Right lung (tissue), 5 donors: ENCODE results near the gene GRAMD1B. TPM values are rescaled to one million over a fixed set of nuclear protein-coding genes. Genes with fewer than 3 reads are reported as not detected.
A peak's percentile ranks its signal among the peaks of the same experiment; 100 is the strongest.
"Not testable (repeated sequence)": the region's sequence is repeated elsewhere in the genome, so short reads cannot be mapped to it uniquely, and the experiment has no call there.

ENCODE experiments used
- DNase-seq, 2 donors: peaks; one replicate each; pipeline ENCODE4 v3.0.0-alpha.2; 2013
- polyA plus RNA-seq, 5 donors: library from polyadenylated mRNA; unstranded; fragments of 120-200 nt; gene quantifications; one replicate each; pipeline versions ENCODE4 v1.2.1 to v1.2.3, GENCODE V29; 2013; ENCODE audit warnings: inconsistent platforms in 1 of 5, low replicate concordance in 1 of 5; ENCODE audit not compliant: insufficient read length in 5 of 5, insufficient read depth in 1 of 5

GRAMD1B gene
- polyA plus RNA-seq, 5 donors = 3.8 to 4.5 (median 4.2) TPM

DNA sequence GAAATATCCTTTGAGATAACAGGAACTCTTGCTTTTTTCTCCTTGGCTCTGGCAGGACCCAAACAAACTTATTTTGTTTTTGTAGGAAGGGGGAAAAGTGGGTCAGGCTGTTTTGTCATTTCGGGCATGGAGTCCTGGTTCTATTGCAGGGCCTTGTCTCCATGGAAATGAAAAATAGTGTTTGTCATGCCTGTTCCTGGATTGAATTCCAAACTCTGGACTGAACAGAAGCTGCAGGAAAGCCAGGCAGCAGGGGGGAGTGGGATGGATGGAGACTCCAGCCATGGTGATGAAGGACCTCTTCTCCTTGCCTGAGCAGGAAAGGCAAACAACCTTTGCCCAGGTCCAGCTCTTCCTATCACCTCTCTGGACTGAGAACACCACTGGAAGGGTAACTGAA is 137.4 kb downstream of the GRAMD1B start:
- no peak for DNase-seq

DNA sequence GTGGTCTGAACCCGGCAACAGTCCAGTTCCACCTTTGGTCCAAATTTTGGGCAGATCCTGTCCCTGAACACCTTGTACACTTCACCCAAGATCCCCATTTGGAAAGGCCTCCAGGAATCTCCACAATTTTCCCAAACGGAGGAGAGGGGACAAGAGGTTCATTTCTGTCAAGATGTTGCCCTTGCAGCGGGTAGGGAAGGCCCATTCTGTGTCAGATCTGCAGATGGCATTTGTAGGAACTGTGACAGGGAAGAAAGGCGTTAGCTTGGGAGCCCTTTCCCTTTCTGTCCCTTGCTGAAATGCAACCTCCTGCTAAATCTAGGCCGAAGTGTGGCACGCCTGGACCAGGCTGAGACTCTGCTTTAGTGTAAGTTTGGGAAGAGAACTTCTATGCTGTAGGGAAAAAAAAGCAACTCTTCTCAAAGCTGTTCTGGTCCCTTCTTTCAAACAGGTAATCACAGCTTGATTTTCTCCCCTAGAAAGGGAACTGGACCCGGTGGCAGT is 138.3 kb downstream of the GRAMD1B start:
- no peak for DNase-seq

DNA sequence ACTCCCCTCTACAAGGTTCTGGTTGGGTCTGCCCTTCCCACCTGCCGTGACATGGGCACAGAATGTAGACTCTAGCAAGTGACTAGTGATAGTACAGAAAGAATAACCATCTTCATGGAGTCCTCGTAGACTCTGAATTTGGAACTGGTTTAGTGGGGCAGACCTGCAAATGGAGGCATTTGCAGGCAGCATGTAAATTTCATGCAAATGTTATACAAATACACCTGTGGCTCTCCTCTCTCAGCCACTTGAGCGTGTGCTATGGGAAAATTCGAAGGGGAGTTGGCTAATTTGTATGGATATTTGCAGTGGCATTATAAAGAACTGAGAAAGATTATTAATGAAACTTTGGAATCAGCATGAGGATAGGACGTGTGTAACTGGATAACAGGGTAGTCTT is 139.3 kb downstream of the GRAMD1B start:
- no peak for DNase-seq

DNA sequence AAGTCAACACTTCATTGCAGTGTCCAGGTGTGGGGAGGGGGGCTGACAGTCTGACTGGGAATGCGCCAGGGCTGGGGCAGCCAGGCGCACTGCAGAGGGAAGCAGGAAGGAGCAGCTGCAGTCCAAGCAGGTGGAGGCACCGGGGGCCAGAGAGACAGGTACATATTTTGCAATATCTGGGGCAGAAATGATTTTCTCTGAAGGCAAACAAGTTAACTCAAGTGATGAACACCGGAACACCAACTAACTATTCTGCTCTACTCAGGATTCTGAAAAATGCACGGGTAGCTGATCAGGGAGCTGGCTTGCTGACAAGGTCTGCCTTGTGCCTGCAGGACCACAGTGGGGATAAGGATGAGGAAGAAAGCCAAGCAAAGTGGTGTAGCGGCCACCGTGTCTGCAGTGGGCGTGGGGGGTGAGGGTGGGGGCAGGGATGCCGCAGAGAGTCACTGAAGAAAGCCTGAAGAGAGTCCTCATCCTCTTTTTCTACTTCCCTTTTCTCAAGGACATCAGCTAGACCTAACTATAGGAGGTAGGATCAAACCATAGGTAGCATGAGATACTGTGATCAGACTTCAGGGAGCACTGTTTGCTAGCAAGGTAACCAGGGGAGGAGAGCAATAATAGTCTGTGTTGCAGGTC is 141.0 kb downstream of the GRAMD1B start:
- no peak for DNase-seq

DNA sequence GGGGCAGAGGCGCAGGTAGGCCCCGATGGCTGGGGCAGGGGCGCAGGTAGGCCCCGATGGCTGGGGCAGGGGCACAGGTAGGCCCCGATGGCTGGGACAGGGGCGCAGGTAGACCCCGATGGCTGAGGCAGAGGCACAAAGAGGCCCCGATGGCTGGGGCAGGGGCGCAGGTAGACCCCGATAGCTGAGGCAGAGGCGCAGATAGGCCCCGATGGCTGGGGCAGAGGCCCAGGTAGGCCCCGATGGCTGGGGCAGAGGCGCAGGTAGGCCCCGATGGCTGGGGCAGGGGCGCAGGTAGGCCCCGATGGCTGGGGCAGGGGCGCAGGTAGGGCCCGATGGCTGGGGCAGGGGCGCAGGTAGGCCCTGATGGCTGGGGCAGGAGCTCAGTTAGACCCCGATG is 142.7 kb downstream of the GRAMD1B start:
- DNase-seq = not testable (repeated sequence)

DNA sequence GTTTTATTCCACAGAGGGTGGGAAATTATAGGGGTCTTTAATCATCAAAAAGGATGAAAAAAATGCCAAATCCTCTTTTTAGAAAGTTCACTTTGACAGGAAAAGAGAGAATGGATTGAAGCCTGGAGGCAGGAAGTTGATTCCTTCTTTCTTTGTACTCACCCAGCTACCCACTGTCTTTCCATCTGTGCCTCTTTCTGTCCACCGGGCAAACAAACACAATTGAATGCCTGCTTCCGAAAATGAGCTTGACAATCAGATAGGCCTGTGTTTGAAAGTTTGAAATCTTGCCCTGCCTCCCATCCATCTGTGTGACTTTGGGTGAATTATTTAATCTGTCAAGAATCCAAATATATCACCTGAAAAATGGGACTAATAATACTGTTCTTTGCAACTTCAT is 143.2 kb downstream of the GRAMD1B start:
- DNase-seq = no peak

DNA sequence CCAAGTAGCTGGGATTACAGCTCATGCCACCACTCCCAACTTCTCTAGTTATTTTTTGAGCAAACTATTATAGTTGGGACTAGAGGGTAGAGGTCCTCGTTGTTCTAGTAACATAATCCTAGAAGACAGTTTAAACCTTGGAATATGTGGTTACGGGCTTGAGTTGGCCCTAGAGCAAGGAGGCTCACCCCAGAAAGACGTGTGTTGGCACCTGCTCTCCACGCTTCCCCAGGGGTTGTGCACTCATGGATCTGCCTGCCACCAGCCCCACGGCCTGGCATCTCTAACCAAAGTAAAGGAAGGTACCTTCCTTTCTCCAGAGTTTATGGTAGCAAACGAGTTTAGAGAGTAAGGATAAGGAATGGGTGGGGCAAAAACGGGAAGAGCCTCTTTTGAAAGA is 145.4 kb downstream of the GRAMD1B start:
- no peak for DNase-seq

DNA sequence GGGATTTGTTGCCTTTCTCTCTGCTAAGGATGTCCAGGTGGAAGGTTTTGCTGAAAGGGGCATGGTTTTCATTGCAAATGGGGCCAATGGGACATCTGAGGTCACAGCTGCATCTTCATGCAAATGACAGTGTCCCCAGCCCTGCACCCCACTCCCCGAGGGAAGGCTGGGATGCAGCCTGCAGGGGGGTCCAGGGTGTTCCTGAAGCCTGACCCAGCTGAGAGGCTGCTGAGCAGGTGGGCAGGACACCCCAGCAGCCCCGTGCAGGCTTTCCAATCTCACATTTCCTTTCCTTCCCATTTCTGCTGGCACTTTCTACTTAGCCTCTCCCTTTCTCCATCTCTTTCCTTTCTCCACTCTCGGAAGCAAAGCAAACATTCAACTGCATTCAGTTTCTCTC is 146.0 kb downstream of the GRAMD1B start:
- no peak for DNase-seq

DNA sequence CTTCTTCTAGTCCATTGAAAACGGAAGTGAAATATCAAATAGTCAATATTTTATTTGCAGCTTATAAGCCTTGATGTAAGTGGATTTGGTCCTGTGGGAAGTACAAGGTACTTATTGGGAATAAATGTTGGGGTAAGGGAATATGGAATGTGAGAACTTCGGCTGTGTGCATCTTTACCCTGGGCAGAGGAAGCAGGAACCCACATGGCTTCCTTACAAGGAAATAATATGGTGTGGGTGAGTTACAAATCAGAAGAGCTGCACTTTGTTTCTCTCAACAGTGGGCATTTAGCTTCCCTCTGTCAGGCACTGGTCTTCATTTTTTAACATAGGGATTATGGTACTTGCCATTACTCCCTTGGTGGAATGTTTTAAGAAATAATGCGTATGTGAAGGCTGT is 146.4 kb downstream of the GRAMD1B start:
- no peak for DNase-seq

DNA sequence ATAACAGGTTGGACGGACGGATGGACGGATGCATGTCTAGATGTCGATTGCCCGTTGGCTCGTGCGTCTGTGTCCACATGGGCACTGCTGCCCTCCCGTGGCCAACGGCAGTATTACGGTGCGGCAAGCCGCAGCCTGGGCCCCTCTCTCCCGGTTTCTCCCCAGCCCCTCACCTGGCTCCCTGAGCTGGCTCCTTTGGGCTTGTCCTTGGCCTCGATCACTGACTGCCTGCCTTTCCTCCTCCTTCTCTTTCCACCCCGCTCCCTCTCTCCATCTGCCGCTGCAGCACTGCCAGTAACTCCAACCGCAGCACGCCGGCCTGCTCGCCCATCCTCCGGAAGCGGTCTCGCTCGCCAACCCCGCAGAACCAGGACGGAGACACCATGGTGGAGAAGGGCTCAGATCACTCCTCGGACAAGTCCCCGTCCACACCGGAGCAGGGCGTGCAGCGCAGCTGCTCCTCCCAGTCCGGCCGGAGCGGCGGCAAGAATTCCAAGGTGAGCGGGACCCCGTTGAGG is 147.1 kb downstream of the GRAMD1B start:
- DNase-seq = peak in 1 of 2 donors; percentile 38

DNA sequence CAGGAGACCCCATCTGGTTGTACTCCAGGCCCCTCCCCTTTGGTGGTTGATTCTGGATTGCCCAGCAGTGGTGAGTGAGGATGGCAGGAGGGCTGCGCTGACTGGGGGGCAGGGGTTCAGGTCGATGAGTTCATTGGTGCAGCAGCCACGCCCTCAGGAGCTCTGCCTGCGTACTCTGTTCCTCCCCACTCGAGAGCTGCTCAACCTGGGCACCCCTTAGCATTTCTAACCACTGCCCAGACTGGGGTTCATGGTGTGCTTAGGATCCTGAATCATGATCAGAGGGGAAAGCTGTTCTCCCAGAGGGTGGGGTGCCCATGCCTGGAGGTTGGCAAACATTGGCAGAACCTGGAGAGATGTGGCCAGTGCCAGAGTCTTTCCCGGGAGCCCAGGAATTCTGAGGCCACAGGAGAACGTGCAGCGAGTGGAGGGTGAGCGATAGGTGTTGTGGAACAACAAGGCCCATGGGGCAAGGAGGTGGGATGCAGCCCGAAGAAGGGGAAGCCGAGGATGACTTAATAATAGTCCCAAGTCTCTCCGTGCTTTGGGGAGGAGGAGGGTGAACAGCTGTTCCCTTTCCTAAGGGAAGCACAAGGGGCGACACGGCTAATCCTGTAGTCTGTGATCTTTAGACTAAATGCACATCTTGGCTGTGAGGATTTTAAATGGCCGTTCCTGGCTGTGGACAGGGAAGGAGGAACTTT is 148.9 kb downstream of the GRAMD1B start:
- no peak for DNase-seq

DNA sequence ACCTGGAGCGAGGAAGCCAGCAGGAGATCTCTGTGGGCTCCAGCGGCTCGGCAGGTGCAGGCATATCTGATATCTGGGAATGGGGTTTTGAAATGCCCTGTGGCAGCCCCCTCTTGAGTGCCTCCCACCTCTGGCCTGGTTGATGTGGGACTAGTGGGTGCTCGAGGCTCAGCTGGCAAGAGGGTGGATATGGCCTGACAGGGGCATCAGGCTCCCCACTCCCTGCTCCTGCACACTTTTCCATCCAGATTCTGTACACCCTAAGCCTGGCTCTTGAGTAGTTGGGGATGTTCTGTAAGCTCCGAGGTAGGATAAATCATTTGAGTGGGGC is 149.4 kb downstream of the GRAMD1B start:
- DNase-seq = no peak

DNA sequence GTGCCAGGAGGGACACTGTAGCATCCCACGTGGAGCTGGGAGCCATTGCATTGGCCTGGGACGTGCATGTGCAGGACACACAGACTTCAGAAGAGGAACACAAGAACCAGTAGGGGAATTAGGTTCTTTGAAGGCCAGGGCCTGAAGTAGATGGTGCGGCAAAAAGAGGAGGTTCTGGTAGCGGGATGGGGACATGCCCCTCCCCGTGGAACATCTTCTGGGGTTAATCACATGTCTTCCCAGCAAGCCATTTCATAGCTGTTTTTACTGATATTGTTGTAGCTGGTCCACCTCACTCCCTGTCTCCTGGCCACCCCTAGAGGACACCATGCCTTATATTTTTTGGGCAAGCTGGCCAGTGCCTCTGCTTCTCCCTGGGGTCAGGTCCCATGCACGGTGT is 150.1 kb downstream of the GRAMD1B start:
- DNase-seq = no peak

DNA sequence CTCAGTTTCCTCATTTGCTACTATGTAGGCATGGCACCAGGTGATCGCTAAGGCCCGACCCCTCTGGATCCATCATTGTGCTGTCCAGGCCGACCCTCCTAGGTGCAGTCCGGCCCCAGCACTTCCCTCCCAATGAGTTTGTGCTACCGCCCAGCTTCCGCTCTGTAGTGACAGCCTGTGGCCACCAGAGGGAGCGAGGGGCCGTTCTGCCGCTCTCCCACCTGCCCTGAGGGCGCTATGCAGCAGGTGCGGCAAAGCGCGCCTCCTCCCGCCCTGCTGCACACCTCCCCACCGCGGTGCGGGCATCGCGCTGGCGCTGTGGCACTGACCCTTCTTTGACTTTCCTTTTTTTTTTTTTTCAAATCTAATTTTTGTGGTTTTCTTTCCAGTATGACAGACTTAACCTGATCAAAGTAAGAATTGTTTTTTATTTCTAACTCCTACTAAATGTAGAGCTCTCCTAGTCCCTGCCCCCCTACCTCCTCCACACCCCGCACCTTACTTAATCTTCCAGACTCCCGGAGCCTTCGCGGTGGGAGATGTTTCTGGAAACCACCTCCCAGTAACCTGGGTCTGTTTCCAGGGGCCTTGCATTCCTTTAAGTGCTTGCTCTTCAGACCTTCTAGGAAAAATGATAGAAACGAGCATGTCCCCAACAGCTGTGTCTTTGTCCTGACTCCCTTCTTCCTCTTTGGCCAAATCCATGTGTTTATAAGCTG is 150.6 kb downstream of the GRAMD1B start:
- DNase-seq = peak; percentile 31 to 41

DNA sequence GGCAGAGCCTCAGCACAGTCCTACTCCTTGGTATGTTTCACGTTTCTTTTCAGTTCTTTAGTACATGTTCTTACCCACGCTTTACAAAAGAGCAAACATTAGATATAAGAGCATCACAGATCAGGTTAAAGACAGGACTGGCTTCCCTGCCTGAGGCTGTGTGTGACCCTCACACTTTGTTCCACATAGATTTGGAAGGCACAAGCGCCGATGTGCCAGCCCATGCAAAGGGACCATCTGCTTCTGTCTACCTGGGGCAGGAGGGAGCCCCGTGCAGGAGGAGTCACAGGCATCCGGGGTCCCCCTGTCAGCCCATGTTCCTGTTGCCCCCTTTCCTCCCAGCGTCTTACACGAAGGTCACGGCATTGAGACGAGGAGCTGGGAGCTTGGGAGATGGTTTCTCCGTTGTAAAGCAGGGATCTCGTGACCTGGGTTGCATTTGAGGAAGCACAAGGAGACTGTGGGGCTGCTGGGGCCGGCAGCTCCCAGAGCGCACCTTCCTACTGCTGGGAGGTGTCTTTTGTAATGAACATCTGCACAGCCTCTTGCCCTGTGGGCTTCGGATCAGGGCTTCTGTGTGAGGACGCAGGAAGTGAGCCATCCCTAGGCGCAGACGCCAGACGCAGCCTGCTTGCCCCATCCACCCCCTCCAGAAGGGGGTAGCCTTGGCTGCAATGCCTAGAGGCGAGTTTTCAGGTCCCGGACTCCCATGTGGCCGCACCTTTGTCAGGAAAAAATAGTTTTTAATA is 151.8 kb downstream of the GRAMD1B start:
- DNase-seq = no peak

DNA sequence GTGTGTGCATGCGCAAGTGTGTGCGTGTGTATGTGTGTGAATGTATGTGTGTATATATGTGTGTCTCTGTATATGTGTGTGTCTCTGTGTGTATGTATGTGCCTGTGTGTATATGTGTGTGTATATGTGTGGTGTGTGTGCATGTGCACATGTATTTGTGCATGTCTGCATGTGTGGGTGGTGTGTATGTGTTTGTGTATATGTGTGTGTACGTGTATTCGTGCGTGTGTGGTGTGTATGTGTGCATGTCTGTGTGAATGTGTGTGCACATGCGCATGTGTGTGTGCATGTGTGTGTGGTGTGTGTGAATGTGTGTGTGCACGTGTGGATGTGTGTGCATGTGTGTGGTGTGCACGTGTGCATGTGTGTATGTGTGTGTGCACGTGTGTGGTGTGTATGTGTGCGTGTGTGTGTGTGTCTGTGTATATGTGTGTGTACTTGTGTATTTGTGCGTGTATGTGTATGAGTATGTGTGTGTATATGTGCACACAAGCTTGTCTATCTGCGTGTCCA is 153.0 kb downstream of the GRAMD1B start:
- no peak for DNase-seq

DNA sequence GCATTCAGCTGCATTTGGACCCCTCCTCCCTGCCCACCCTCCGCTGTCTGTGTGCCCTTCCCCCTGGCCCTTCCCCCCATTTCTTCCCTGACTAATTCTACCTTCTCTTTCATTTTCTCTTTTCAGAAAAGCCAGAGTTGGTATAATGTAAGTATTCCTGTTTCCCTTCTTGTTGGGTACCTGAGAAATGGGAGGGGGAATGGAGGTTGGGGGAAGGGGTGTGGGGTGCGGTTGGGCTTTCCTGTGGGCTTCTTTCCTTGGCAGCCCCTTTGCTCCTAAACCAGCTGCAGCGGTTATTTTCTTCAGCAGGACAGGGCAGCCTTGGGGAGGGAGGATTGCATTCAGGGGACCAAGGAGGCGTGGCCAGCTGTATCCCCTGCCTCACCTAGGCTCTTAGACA is 154.1 kb downstream of the GRAMD1B start:
- no peak for DNase-seq

DNA sequence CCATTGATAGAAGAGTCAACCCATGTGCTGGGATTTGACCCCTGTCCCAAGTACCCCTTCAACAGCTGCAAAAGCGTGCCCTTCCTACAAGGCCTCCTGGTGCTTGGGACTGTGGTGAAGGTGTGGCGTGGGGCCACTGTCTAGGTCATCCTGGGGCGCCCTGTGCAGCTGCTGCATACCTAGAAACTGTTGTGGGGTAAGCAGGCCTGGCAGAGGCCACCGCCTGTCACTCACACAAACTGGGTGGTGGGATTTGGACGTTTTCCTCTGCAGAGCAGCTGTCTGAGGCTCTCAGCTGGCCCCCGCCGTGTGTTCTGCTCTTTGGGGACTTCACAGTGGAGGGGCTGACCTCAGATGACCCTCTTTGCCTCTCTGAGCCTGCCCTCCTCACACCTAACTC is 154.7 kb downstream of the GRAMD1B start:
- no peak for DNase-seq

DNA sequence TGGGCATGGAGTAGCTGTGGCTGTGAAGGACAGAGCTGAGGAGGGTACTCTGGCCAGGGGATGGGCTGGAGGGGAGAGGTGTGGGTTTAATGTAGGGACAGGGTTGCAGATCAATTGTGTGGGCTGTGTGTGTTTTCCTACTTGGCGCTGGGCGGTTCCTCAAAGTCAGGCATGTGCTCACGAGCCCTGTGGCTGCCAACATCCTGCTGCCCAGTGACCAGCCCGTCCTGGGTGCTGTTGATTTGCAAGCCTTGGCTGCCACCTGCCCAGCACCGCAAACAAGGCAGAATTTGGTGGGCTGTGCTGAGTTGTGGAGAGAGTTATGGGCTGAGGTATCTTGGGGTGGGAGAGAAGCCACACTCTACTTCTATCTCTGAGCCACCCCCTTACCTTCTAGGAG is 155.1 kb downstream of the GRAMD1B start:
- DNase-seq = no peak

DNA sequence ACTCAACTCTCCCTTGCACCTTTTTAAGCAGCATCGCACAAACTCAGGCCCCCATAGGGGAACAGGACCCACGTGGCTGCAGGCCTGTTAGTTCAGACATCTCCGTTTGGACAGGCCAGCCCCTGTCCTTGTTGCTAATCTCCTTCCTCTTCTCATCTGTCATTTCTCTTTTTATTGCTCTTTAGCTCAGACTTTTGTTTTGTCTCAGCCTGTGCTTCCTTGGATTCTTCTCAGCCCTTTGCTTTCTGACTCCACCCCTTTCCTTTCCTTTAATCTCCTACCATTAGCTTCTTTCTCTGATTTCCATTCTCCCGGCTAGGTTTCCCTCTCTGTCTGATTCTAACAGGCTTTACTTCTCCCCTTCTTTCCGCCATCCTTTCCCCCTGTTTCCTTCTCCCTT is 155.6 kb downstream of the GRAMD1B start:
- DNase-seq = no peak

DNA sequence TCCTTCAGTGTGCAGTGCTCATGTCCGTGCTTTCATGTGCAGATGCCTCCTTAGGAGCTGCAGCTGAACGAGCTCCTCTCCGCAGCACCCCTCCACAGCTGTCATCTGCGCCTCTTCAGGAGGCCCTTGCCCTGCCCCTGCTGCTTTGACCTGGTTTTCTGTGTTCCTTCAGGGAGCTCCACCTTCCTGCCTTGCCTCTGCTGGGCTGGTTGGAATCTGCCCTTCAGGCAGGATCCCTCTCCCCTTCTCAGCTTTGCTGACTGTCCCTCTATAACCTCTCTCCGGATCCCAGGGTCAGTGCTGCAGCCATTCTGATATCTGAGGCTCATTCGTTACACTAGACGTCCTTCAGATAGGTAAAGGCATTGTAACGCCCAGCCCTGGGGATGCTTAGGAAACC is 156.5 kb downstream of the GRAMD1B start:
- DNase-seq = no peak

DNA sequence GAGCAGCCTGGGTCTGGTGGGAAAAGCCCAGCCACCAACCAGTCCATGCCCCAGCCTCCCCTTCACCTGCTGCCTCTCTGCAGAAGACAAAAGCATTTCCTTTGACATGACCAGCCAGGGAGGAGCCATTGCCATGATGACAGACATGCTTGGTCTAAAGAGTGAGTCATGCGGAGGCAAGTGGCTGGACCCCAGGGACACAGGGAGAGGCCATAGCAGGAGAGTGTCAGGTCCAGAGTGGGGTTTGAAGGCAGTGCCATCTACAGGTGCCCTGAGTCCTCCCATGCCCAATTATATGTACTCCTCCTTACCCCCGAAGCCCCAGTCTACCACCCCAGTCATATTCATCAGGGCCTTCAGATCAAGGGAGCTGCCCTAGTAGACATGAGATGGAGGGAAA is 157.0 kb downstream of the GRAMD1B start:
- no peak for DNase-seq
